Ovary (tissue), 3 donors: ENCODE measurements around the gene NPPC.

ENCODE experiments used
- EP300 ChIP-seq: sonication (generic); formaldehyde crosslinking; IDR thresholded peaks from one replicate; pipeline ENCODE4 v1.6.1; 2017; ENCODE audit warnings: antibody characterized with exemption
- POLR2A ChIP-seq: fragments of 450-650 bp; IDR thresholded peaks from one replicate; pipeline ENCODE4 v1.6.1; 2017; ENCODE audit warnings: antibody characterized with exemption, mild to moderate bottlenecking, moderate library complexity
- TF ChIP-seq, protein P1 (sequence below), 3 donors: fragments of 450-650 bp in 2 of 3; fragments of 200-600 bp in 1 of 3; IDR thresholded peaks; one replicate each; pipeline versions ENCODE4 v1.5.1 to v1.8.0; 2016 to 2022; ENCODE audit warnings: antibody characterized with exemption in 3 of 3, mild to moderate bottlenecking in 1 of 3
- donor health status: DM: no; HTN: no; CAD: no.

DNA sequence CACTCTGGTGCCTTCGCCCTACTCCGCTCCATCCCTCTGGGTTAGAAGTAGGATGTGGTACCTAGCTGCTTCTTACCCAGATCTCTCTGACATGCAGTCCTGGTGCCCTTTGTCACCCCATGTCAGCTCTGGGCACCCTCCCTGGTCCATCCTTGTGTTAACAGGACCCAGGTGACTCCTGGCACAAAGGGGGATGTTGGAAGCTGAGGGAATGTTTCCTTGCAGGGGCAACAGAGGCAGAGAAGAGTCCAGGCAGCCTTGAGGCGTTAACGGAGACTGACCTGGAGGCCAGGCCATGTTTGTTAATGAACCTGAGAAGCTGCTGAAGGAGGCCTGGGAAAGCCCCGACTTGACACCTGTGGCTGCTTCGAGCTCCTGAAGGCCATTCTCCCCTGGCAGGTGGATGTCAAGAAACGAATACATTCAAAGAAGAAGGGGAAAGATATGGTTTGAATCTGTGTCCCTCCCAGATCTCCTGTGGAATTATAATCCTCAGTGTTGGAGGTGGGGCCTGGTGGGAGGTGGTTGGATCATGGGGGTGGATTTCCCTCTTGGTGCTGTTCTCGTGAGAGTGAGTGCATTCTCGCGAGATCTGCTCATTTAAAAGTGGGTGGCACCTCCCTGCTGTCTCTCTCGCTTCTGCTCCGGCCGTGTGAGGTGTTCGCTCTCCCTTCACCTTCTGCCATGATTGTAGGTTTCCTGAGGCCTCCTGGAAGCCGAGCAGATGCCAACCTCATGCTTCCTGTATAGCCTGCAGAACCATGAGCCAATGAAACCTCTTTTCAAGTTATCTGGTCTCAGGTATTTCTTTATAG, 31.4 kb downstream of the NPPC start:
- TF ChIP-seq, protein P1, sequence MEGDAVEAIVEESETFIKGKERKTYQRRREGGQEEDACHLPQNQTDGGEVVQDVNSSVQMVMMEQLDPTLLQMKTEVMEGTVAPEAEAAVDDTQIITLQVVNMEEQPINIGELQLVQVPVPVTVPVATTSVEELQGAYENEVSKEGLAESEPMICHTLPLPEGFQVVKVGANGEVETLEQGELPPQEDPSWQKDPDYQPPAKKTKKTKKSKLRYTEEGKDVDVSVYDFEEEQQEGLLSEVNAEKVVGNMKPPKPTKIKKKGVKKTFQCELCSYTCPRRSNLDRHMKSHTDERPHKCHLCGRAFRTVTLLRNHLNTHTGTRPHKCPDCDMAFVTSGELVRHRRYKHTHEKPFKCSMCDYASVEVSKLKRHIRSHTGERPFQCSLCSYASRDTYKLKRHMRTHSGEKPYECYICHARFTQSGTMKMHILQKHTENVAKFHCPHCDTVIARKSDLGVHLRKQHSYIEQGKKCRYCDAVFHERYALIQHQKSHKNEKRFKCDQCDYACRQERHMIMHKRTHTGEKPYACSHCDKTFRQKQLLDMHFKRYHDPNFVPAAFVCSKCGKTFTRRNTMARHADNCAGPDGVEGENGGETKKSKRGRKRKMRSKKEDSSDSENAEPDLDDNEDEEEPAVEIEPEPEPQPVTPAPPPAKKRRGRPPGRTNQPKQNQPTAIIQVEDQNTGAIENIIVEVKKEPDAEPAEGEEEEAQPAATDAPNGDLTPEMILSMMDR (IDR thresholded peaks at IDR 0.05): no peak
- TF ChIP-seq POLR2A (no peak), EP300 (no peak)
